GM21717 (cell line): Measurements from ENCODE around the gene MEGF8.

Experiments
- ATAC-seq: cut with Tn5 transposase; IDR thresholded peaks from one replicate; pipeline ENCODE4 v1.9.1; 2021; ENCODE audit warnings: mild to moderate bottlenecking, moderate library complexity; ENCODE audit not compliant: unreplicated experiment

Gene MEGF8

GRCh38 chr19:42353341-42354015 lies 28.0 kb downstream of the MEGF8 start:
- no peak for ATAC-seq

GRCh38 chr19:42355896-42356295 lies 30.5 kb downstream of the MEGF8 start:
- ATAC-seq: no peak

GRCh38 chr19:42356686-42357085 lies 31.3 kb downstream of the MEGF8 start:
- ATAC-seq: no peak

- no peak for ATAC-seq
These were observed 31.9 kb downstream of the MEGF8 start for GRCh38 chr19:42357290-42357689.

- no peak for ATAC-seq
These were observed 35.5 kb downstream of the MEGF8 start for GRCh38 chr19:42360787-42361544.

- no peak for ATAC-seq
These were observed 36.1 kb downstream of the MEGF8 start for GRCh38 chr19:42361545-42361910.

- ATAC-seq: no peak
These were observed 36.9 kb downstream of the MEGF8 start for GRCh38 chr19:42362342-42362741.

- no peak for ATAC-seq
These were observed 37.5 kb downstream of the MEGF8 start for GRCh38 chr19:42362891-42363440.

GRCh38 chr19:42363614-42364346 lies 38.3 kb downstream of the MEGF8 start:
- ATAC-seq: no peak

- ATAC-seq: no peak
These were observed 41.2 kb downstream of the MEGF8 start for GRCh38 chr19:42366673-42367072.

- no peak for ATAC-seq
These were observed 42.5 kb downstream of the MEGF8 start for GRCh38 chr19:42367929-42368328.

GRCh38 chr19:42368360-42368759 lies 42.9 kb downstream of the MEGF8 start:
- ATAC-seq: no peak

GRCh38 chr19:42368765-42369164 lies 43.3 kb downstream of the MEGF8 start:
- ATAC-seq: no peak

GRCh38 chr19:42369433-42370067 lies 44.1 kb downstream of the MEGF8 start:
- no peak for ATAC-seq

- no peak for ATAC-seq
These were observed 44.7 kb downstream of the MEGF8 start for GRCh38 chr19:42370068-42370520.

GRCh38 chr19:42370626-42371175 lies 45.3 kb downstream of the MEGF8 start:
- no peak for ATAC-seq

- ATAC-seq: no peak
These were observed 49.5 kb downstream of the MEGF8 start for GRCh38 chr19:42374826-42375376.

- no peak for ATAC-seq
These were observed 50.2 kb downstream of the MEGF8 start for GRCh38 chr19:42375415-42376176.

GRCh38 chr19:42376177-42376555 lies 50.7 kb downstream of the MEGF8 start:
- no peak for ATAC-seq
